HG02610 (cell line): ENCODE data around the gene SLK.

ENCODE experiments used
- ATAC-seq: cut with Tn5 transposase; IDR thresholded peaks from one replicate; pipeline ENCODE4 v1.9.1; 2021; ENCODE audit warnings: mild to moderate bottlenecking, moderate library complexity; ENCODE audit not compliant: unreplicated experiment

Gene SLK

DNA sequence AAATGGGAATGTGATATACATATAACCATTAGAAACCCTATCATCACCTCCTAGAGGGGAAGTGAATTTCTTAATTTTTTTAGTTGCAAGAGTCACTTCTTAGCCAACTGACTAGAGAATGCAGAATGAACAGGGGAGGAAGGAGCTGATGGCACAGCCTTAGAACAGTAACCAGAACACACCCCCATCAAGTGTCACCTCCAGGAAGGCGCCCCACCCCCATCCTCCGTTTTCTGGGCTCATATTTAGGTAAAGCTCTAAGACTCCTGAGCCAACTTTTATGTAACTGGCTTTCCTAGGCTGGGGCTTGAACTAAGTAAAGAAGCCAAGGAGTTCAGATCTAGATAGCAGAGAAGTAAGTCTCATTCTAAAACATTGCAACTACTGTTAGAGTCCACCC is 64.7 kb downstream of the SLK start:
- no peak for ATAC-seq

- no peak for ATAC-seq
Observed at GRCh38 chr10:104032144-104032775, 65.3 kb downstream of the SLK start.

DNA sequence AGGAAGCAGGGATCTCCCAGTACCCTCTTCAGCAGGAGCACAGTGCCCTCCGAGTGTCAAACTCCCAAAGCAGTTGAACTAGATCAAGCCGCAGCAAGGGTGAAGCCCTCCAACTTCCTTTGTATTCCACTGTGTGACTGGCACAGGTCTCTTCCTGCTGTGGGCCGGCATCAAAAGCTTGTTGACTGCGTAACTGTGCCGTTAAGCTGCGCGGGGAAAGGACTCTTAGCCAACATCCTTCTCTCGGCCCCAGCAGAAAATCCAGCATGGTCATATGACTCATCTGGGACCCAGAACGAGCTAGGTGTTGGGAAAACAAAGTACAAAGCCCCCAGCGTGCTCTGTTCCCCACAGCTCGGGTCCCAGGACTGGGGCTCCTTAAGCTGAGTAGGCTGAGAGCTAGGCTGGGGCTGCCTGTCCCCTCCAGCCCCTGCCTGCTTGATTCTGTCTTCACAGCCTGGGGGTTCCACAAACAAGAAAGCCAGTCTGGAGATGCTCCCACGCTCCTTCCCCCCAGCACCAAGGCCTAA is 66.5 kb downstream of the SLK start:
- no peak for ATAC-seq

DNA sequence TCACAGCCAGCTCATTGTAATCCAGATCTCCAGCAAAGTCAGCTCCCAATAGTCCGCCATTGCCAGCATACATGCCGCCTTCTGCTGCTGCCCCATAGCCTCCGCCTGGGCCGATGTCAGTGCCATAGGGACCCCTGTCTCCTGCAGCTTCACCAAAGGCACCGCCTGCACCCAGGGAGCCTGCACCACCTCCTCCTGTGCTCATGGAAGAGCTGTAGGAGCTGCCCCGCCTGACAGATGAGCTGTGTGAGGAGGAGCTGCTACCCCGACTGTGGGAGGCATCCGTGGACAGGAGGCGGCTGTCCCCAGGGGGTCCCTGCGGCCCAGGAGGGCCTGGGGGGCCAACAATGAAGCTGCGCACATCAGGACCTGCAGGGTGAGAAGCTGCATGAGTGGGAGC is 67.0 kb downstream of the SLK start:
- no peak for ATAC-seq

- ATAC-seq: no peak
Observed at GRCh38 chr10:104034401-104035193, 67.7 kb downstream of the SLK start.

DNA sequence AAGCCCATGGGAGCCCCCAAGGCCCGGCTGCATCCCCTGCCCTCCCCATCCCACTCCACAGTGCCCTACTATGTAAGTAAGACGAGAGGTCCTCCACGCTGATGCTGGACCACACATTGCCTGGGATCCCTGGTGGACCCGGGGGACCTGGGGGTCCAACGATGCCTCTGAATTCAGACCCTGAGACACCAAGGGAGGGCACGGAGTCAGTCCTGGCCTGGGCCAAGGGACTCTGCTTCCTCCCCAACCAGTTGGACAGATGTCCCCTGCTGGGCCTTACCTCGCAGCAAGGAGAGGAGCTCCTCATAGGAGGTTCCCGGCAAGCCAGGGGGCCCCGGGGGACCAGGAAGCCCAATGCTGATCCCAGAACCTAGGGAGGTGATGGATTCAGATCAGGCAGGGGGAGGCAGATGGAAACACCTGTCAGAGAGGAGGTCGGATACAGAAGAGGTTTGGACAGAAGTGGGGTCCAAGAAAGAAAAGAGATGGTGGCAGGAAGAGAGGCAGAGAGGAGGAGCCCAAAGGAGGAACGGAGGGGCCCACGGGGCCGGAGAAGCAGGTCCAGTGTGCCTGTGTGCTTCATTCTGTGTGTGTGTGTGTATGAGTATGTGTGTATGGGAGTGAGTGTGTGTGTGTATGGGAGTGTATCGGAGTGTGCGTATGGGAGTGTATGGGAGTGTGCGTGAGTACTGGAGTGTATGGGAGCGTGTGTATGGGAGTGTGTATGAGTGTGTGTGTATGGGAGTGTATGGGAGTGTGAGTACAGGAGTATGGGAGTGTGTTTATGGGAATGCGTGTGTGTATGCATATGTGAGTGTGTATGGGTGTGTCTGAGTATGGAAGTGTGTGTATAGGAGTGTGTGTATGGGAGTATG is 68.5 kb downstream of the SLK start:
- no peak for ATAC-seq

DNA sequence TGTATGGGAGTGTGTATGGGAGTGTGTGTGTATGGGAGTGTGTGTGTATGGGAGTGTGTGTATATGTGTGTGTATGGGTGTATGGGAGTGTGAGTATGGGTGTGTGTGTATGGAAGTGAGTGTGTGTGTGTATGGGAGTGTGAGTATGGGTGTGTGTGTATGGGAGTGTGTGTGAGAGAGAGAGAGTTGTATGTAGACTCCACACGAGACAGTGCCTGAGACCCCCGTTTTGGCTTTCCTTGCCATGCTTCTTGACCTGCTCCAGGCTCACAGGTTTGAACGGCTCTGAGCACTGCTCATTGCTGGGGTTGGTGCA is 69.1 kb downstream of the SLK start:
- ATAC-seq: no peak

DNA sequence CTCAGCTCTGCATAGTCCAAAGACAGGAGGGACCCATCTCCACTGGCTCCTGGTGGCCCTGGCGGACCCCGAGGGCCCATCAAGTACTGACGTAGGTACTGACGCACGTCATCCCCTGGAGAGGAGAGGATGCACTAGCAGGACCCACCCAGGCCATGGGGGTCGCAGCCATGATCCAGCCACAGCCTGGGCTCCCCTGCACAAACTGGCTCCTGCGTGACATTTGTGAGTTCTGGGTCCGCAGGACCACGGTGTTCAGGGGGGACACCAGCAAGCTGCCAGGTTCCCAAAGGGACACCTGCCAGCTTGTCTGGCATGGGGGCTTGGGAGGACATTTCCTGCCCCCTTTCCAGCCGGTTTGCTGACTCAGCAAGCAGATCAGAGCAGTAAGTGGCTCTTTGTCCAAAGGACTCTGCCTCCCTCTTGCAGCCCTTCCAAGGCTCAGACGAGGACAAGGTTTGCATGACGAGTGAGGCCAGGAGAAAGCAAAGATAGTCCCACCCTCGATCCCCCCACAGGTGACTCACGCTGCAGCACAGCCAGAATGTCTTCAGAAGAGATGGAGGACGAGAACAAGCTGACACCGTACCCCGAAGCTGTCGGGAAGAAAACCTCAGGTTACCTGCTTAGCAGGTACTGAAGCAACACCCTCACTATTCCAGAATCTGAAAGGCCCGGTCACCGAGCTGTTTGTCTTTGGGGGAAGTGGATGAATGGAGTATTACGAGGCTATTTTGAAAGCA is 69.7 kb downstream of the SLK start:
- no peak for ATAC-seq

GRCh38 chr10:104037261-104037951 is 70.5 kb downstream of the SLK start:
- no peak for ATAC-seq

GRCh38 chr10:104038537-104038936 is 71.6 kb downstream of the SLK start:
- ATAC-seq: no peak

DNA sequence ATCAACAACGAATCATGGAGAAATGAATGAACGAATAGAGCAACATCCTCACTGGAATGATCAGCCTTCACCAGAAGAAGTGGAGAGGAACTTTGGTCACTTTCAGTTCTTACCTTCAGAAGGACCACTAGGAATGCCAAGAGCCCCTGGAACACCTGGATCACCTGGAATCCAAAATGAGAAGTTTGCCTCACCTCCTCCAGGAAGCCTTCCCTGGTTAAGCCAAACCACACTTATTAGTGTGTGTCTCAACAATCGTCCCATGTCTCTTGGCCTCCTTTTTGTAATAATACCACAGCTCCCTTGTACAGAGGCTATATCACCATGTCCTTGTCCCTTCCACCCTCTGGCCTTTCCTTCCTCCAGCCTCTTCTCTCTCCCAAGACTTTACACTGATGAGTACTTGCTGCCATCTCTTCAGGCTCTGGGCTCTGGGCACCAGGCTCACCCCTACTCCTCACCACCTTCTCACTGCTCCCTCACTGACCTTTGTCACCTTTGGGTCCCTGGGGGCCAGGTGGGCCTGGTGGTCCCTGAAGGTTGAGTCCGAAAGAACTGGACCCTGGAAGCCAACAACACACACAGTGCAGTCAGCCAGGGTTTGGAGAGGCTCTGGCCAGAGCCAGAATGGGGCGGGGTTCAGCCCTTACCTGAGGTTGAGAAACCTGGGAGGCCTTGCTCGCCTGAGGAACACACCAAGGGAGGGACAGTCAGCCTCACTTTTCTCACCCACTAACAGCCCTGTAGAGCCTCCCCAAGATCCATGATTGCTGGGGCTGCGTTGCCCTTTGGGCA is 72.2 kb downstream of the SLK start:
- ATAC-seq: no peak

DNA sequence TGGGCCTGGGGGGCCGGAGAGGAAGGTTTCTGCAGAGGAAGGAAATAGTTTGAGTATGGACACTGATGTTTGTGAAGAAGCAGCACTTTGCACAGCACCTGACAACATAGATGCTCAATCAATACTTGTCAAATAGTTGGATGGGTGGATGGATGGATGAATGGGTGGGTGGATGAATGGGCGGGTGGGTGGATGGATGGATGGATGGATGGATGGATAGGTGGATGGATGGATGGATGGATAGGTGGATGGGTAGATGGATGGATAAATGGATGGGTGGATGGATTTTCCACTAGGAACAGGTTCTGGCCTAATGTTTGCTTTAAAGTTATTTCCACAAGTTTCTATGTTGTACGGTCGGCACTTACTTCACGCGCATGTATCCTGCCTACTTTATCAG is 73.4 kb downstream of the SLK start:
- ATAC-seq: no peak

DNA sequence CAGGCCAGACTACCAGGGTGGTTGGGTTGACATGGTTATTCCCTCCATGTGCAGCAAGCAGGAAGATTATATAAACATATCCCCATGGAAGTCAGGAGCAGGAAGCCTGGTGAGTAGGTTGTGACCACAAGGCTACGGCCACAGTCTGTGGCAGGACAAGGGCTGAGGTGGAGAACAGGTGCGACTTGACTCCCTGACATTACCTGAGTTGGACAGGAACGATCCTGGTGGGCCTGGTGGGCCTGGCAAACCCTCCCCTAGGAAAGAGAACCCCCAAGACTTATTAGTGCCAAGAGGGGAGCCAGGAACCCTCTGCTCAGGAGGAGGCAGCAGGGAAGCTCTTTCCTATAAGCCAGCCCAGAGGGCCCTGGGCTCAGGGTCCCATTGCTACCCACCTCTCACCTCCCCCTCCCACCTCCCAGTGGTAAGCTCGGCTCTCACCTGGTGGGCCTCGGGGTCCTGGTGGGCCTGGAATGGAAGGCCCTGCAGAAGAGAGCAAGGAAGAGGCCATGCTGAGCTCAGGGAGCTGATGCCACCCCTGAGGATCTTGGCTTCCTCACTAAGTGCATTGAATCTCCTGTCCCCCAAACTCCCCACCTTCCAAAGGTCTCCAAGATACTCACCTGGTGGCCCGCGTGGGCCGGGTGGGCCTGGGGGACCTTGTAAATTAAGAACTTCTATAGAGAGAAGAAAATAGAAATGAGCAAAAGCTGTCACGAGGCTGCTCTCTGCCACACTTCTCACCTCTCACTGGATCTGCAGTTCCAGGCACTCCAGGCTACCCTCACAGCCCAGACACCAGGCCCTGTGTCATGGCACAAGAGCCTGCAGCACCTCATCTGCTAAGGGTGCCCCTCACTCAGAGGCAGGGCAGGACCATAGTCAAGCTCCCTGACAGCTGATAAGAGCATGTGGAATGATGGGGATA is 74.2 kb downstream of the SLK start:
- ATAC-seq: no peak

DNA sequence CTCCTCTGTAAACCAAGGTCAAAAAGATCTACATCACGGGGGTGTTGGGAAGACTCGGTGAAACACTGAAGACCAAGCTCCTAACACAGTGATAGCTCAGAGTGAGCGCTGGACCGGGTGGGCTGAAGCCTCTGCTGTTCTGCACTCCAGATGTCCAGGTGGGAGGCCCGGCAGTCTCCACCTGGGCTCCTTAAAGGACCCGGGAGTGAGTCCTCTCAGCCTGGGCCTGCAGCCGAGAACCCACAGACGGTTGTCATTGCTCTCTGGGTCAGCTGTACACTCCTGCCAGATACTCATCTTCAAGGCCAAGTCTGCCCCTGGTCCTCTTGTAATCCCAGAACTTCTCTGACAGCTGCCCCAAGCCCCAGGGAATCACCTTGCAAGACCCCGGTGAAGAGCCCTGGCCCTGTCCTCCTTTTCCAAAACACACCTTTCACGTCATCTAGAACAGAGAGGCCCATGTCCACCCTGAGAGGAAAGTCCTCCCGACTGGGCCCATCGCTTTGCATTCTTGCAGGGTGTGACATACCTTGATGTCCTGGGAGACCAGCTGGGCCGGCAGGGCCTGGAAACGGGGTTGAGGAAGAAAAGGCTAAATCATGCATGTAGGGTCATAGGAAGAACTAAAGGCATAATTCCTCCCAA is 75.1 kb downstream of the SLK start:
- ATAC-seq: no peak

- ATAC-seq: no peak
Observed at GRCh38 chr10:104043185-104043830, 76.4 kb downstream of the SLK start.

DNA sequence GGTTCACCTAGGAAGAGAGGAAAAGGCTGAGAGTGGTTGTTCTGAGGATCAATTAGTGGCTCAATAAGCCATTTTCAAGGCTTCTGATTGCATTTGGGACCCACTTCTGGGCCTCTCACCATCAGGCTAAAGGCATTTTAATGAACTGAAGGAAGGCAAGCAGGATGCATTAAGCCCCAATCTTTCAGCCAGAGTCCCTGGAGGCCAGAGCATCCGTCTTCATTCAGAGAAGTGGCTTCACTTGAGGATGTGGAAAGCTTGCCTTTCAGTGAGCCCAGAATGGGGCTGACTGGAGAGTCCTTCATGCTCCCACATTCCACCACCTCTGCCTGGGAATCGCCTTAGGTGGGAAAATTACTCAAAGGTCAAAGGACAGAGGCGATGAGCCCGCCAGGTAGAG is 76.9 kb downstream of the SLK start:
- no peak for ATAC-seq
